OCI-LY7 (cell line): Measurements from ENCODE around the gene DIAPH2.

ENCODE experiments used
- EZH2phosphoT487 ChIP-seq: fragments of 200-600 bp; sonication (generic); IDR thresholded peaks from 2 replicates; pipeline ENCODE4 v1.6.1; 2018; ENCODE audit warnings: low read depth, borderline replicate concordance, mild to moderate bottlenecking, mixed run types, antibody characterized with exemption, low read length, moderate library complexity, mixed read lengths
- TF ChIP-seq, protein P1 (sequence below): fragments of 200-600 bp; sonication (generic); conservative IDR thresholded peaks from 2 replicates; pipeline ENCODE4 v1.5.1; 2014; ENCODE audit warnings: mild to moderate bottlenecking, antibody characterized with exemption, low read length, moderate library complexity, mixed read lengths

DNA sequence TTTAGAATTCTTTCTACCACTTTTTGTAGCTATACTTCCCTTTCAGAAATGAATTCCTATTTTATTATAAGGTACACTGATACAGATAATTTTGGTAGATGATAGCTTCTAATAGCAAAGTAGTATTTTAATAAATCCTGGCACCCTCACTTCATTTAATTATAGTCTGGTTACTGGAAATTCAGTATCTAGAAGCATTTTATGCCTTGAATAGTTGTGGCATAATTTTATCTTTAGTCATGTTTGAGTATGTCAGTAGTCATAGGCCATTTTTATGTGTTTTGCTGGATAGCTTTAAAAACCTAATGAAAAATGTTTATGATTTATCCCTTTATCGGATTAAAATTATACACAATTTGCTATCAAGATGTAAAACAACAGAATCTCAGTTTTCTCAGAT is 92.3 kb downstream of the DIAPH2 start:
- TF ChIP-seq, protein P1, sequence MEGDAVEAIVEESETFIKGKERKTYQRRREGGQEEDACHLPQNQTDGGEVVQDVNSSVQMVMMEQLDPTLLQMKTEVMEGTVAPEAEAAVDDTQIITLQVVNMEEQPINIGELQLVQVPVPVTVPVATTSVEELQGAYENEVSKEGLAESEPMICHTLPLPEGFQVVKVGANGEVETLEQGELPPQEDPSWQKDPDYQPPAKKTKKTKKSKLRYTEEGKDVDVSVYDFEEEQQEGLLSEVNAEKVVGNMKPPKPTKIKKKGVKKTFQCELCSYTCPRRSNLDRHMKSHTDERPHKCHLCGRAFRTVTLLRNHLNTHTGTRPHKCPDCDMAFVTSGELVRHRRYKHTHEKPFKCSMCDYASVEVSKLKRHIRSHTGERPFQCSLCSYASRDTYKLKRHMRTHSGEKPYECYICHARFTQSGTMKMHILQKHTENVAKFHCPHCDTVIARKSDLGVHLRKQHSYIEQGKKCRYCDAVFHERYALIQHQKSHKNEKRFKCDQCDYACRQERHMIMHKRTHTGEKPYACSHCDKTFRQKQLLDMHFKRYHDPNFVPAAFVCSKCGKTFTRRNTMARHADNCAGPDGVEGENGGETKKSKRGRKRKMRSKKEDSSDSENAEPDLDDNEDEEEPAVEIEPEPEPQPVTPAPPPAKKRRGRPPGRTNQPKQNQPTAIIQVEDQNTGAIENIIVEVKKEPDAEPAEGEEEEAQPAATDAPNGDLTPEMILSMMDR, result no peak
- TF ChIP-seq EZH2phosphoT487, result no peak
